ENCODE data around the gene BBS1.

Gene BBS1

DNA sequence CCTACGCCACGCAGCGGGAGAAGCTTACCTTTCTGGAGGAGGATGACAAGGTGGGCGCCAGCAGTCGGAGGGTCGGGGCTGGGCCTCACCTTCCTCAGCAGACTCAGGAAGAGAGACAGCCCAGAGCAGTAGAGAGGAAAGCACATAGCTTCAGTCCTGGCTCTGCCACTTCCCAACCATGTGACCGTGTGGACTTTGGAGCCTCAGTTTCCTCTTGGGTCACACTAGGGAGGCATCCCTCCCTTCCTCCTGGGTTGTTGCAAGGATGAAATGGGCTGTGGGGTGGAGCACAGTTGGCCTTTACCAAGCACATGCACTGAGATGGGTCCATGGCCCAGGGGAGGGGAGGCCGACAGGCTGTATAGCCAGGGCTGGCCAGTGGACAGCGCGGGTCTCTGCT is 17.3 kb upstream of the BBS1 start:
- TF ChIP-seq ZNF571 (tag by site-specific recombination; IDR thresholded peaks at IDR 0.05) (no peak), ZFHX2 (tag by site-specific recombination; conservative IDR thresholded peaks at IDR 0.05) (no peak), ZNF48 (tag by site-specific recombination; IDR thresholded peaks at IDR 0.05) (no peak)
- TF ChIP-seq, protein P1, sequence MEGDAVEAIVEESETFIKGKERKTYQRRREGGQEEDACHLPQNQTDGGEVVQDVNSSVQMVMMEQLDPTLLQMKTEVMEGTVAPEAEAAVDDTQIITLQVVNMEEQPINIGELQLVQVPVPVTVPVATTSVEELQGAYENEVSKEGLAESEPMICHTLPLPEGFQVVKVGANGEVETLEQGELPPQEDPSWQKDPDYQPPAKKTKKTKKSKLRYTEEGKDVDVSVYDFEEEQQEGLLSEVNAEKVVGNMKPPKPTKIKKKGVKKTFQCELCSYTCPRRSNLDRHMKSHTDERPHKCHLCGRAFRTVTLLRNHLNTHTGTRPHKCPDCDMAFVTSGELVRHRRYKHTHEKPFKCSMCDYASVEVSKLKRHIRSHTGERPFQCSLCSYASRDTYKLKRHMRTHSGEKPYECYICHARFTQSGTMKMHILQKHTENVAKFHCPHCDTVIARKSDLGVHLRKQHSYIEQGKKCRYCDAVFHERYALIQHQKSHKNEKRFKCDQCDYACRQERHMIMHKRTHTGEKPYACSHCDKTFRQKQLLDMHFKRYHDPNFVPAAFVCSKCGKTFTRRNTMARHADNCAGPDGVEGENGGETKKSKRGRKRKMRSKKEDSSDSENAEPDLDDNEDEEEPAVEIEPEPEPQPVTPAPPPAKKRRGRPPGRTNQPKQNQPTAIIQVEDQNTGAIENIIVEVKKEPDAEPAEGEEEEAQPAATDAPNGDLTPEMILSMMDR (tag by site-specific recombination; IDR thresholded peaks at IDR 0.05), result no peak
- TF ChIP-seq, protein P2, sequence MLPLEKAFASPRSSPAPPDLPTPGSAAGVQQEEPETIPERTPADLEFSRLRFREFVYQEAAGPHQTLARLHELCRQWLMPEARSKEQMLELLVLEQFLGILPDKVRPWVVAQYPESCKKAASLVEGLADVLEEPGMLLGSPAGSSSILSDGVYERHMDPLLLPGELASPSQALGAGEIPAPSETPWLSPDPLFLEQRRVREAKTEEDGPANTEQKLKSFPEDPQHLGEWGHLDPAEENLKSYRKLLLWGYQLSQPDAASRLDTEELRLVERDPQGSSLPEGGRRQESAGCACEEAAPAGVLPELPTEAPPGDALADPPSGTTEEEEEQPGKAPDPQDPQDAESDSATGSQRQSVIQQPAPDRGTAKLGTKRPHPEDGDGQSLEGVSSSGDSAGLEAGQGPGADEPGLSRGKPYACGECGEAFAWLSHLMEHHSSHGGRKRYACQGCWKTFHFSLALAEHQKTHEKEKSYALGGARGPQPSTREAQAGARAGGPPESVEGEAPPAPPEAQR (tag by site-specific recombination; IDR thresholded peaks at IDR 0.05), result no peak
- no peak overlapping the region for H3K4me3 ChIP-seq (ENCODE audit: low read depth, low read length)
- H3K36me3 ChIP-seq (ENCODE audit: control insufficient read depth in 2 of 2, insufficient read depth in 1 of 2, low read length in 2 of 2), result peaks cover 0 to 64% of the 10 kb centered on the region in 2 experiments; a peak in 2 of 3 replicates
- POLR2A ChIA-PET, result interaction anchor here (0.7 to 2.3 kb wide), 3 partner anchors 13 to 53 kb away, joined by 3 to 10 read pairs (median 5); partner anchors contain the start of genes ACTN3, DPP3 and ZDHHC24
- H3K4me1 ChIP-seq (ENCODE audit: control insufficient read depth, insufficient read depth, low read length), result no peaks in the 10 kb centered on the region
- H3K27ac ChIP-seq (ENCODE audit: extremely low read depth, low read depth, low read length), result no peak overlapping the region
- no peaks in the 10 kb centered on the region for H3K9me3 ChIP-seq (ENCODE audit: control insufficient read depth, insufficient read depth, low read depth, low read length)
- CTCF ChIA-PET, result no interaction called here

DNA sequence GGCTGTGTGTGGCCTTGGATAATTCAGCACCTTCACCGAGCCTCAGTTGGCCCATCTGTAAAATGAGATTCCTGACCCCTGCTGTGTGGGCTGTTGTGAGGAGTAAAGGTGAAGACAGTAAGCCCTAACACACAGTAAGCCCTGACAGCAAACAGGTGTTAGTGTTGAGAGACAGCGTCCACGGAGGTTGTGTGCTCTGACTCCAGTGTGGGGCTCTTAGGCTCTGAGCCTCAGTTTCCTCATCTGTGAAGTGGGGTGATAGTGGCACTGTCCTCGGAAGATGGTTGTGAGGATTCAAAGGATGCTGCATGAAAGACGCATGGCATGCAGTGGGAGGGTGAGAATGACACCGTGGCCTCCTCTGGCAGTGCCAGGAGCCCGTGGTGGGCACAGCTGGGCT is 16.0 kb upstream of the BBS1 start:
- H3K4me3 ChIP-seq (ENCODE audit: low read depth, low read length), result no peak overlapping the region
- no peaks in the 10 kb centered on the region for H3K9me3 ChIP-seq (ENCODE audit: control insufficient read depth, insufficient read depth, low read depth, low read length)
- ChIA-PET POLR2A (no interaction called here), CTCF (no interaction called here)
- no peak overlapping the region for H3K27ac ChIP-seq (ENCODE audit: extremely low read depth, low read depth, low read length)
- H3K4me1 ChIP-seq (ENCODE audit: control insufficient read depth, insufficient read depth, low read length), result no peaks in the 10 kb centered on the region
- TF ChIP-seq ZNF623 (tag by site-specific recombination; IDR thresholded peaks at IDR 0.05) (no peak), MYNN (tag by site-specific recombination; IDR thresholded peaks at IDR 0.05; ENCODE audit: borderline replicate concordance) (no peak), KLF10 (tag by site-specific recombination; IDR thresholded peaks at IDR 0.05) (no peak), RBAK (tag by site-specific recombination; IDR thresholded peaks at IDR 0.05) (no peak), ZNF501 (tag by site-specific recombination; IDR thresholded peaks at IDR 0.05) (no peak), ZNF837 (tag by site-specific recombination; IDR thresholded peaks at IDR 0.05) (no peak), ZSCAN23 (tag by site-specific recombination; IDR thresholded peaks at IDR 0.05) (no peak), ZFP3 (tag by site-specific recombination; IDR thresholded peaks at IDR 0.05; ENCODE audit: low read depth) (no peak), ZNF473 (tag by site-specific recombination; IDR thresholded peaks at IDR 0.05) (no peak), ZNF664 (tag by site-specific recombination; IDR thresholded peaks at IDR 0.05) (no peak)
- TF ChIP-seq, protein P3, sequence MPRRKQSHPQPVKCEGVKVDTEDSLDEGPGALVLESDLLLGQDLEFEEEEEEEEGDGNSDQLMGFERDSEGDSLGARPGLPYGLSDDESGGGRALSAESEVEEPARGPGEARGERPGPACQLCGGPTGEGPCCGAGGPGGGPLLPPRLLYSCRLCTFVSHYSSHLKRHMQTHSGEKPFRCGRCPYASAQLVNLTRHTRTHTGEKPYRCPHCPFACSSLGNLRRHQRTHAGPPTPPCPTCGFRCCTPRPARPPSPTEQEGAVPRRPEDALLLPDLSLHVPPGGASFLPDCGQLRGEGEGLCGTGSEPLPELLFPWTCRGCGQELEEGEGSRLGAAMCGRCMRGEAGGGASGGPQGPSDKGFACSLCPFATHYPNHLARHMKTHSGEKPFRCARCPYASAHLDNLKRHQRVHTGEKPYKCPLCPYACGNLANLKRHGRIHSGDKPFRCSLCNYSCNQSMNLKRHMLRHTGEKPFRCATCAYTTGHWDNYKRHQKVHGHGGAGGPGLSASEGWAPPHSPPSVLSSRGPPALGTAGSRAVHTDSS (tag by site-specific recombination; IDR thresholded peaks at IDR 0.05), result no peak
- TF ChIP-seq, protein P4, sequence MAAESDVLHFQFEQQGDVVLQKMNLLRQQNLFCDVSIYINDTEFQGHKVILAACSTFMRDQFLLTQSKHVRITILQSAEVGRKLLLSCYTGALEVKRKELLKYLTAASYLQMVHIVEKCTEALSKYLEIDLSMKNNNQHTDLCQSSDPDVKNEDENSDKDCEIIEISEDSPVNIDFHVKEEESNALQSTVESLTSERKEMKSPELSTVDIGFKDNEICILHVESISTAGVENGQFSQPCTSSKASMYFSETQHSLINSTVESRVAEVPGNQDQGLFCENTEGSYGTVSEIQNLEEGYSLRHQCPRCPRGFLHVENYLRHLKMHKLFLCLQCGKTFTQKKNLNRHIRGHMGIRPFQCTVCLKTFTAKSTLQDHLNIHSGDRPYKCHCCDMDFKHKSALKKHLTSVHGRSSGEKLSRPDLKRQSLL (tag by site-specific recombination; IDR thresholded peaks at IDR 0.05), result no peak
- TF ChIP-seq, protein P5, sequence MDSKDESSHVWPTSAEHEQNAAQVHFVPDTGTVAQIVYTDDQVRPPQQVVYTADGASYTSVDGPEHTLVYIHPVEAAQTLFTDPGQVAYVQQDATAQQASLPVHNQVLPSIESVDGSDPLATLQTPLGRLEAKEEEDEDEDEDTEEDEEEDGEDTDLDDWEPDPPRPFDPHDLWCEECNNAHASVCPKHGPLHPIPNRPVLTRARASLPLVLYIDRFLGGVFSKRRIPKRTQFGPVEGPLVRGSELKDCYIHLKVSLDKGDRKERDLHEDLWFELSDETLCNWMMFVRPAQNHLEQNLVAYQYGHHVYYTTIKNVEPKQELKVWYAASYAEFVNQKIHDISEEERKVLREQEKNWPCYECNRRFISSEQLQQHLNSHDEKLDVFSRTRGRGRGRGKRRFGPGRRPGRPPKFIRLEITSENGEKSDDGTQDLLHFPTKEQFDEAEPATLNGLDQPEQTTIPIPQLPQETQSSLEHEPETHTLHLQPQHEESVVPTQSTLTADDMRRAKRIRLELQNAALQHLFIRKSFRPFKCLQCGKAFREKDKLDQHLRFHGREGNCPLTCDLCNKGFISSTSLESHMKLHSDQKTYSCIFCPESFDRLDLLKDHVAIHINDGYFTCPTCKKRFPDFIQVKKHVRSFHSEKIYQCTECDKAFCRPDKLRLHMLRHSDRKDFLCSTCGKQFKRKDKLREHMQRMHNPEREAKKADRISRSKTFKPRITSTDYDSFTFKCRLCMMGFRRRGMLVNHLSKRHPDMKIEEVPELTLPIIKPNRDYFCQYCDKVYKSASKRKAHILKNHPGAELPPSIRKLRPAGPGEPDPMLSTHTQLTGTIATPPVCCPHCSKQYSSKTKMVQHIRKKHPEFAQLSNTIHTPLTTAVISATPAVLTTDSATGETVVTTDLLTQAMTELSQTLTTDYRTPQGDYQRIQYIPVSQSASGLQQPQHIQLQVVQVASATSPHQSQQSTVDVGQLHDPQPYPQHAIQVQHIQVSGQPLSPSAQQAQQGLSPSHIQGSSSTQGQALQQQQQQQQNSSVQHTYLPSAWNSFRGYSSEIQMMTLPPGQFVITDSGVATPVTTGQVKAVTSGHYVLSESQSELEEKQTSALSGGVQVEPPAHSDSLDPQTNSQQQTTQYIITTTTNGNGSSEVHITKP (tag by site-specific recombination; IDR thresholded peaks at IDR 0.05), result no peak
- H3K36me3 ChIP-seq (ENCODE audit: control insufficient read depth in 2 of 2, insufficient read depth in 1 of 2, low read length in 2 of 2), result peaks cover 0 to 64% of the 10 kb centered on the region in 2 experiments; a peak in 2 of 3 replicates

All from HEK293 (cell line).